Measurements from ENCODE around the gene PTPRF.

- TF ChIP-seq POLR2AphosphoS5 (IDR thresholded peaks at IDR 0.05; ENCODE audit: low read depth, low read length) (no peak), TAF1 (IDR thresholded peaks at IDR 0.05; ENCODE audit: borderline replicate concordance, low read depth, low read length) (no peak)
Observed at GRCh38 chr1:43556782-43557181, 26.1 kb downstream of the PTPRF start.
